CD14-positive monocyte (primary cell): ENCODE measurements around the gene PRR20A. TPM values are rescaled to one million over a fixed set of nuclear protein-coding genes. Genes with fewer than 3 reads are reported as not detected.
"Not testable (repeated sequence)": the region's sequence is repeated elsewhere in the genome, so short reads cannot be mapped to it uniquely, and the experiment has no call there.

ENCODE experiments used
- DNase-seq, 3 donors: peaks; one replicate each; pipeline ENCODE4 v3.0.0-alpha.2; 2011 to 2022
- H2AFZ ChIP-seq: 2 replicates; pipeline ENCODE4 v1.6.0; 2012; ENCODE audit warnings: mild to moderate bottlenecking, low read depth, low read length, inconsistent platforms; ENCODE audit not compliant: insufficient read depth, poor library complexity, severe bottlenecking
- H3K27ac ChIP-seq, 2 donors: 1 replicate in 1 of 2; 2 replicates in 1 of 2; pipeline ENCODE4 v1.5.1; 2012 to 2013; ENCODE audit warnings: low read length in 2 of 2, control low read depth in 1 of 2, inconsistent platforms in 1 of 2, low read depth in 1 of 2, mild to moderate bottlenecking in 1 of 2
- H3K27me3 ChIP-seq, 2 donors: one replicate each; pipeline versions ENCODE4 v1.6.0 to v1.6.1; 2011 to 2013; ENCODE audit warnings: low read length in 2 of 2; ENCODE audit not compliant: control insufficient read depth in 2 of 2, insufficient read depth in 2 of 2
- H3K36me3 ChIP-seq, 2 donors: replicated peaks in 1 of 2; 1 replicate in 1 of 2; 2 replicates in 1 of 2; pipeline versions ENCODE4 v1.5.1 to v1.6.1; 2012 to 2013; ENCODE audit warnings: low read length in 2 of 2, control low read depth in 1 of 2, inconsistent platforms in 1 of 2, mild to moderate bottlenecking in 1 of 2; ENCODE audit not compliant: insufficient read depth in 2 of 2, control insufficient read depth in 1 of 2
- H3K4me1 ChIP-seq, 2 donors: 1 replicate in 1 of 2; 2 replicates in 1 of 2; pipeline versions ENCODE4 v1.5.1 to v1.6.1; 2012 to 2013; ENCODE audit warnings: low read length in 2 of 2, control low read depth in 1 of 2, inconsistent platforms in 1 of 2, mild to moderate bottlenecking in 1 of 2, moderate library complexity in 1 of 2; ENCODE audit not compliant: insufficient read depth in 2 of 2, control insufficient read depth in 1 of 2
- H3K4me2 ChIP-seq: replicated peaks from 2 replicates; pipeline ENCODE3; 2012; ENCODE audit warnings: low read length, moderate library complexity, mild to moderate bottlenecking; ENCODE audit not compliant: poor library complexity, severe bottlenecking; ENCODE audit errors: extremely low read depth
- H3K4me3 ChIP-seq, 3 experiments: fragments of 200-600 bp in 1 of 3; sonication (generic) in 1 of 3; replicated peaks in 1 of 3; 1 replicate in 2 of 3; 2 replicates in 1 of 3; pipeline ENCODE4 v1.5.1; 2011 to 2013; ENCODE audit warnings: low read length in 3 of 3, mild to moderate bottlenecking in 3 of 3, control low read depth in 2 of 3, low read depth in 2 of 3, inconsistent platforms in 1 of 3, moderate library complexity in 1 of 3
- H3K79me2 ChIP-seq: 2 replicates; pipeline ENCODE4 v1.6.0; 2012; ENCODE audit warnings: mild to moderate bottlenecking, control low read depth, inconsistent platforms, low read length, moderate library complexity; ENCODE audit not compliant: insufficient read depth
- H3K9ac ChIP-seq: 2 replicates; pipeline ENCODE4 v1.6.0; 2017; ENCODE audit warnings: low read length, mild to moderate bottlenecking; ENCODE audit not compliant: insufficient read depth, poor library complexity, severe bottlenecking
- H3K9me3 ChIP-seq, 2 donors: replicated peaks in 1 of 2; 1 replicate in 1 of 2; 2 replicates in 1 of 2; pipeline versions ENCODE4 v1.5.1 to v1.6.1; 2012 to 2013; ENCODE audit warnings: low read length in 2 of 2, control low read depth in 1 of 2; ENCODE audit not compliant: control insufficient read depth in 1 of 2, insufficient read depth in 1 of 2
- H4K20me1 ChIP-seq: 2 replicates; pipeline ENCODE4 v1.6.0; 2012; ENCODE audit warnings: mild to moderate bottlenecking, low read length, control low read depth, moderate library complexity; ENCODE audit not compliant: insufficient read depth
- H3K27ac Mint-ChIP-seq, 7 donors: one replicate each; pipeline ENCODE4 v1.8.0; 2020; ENCODE audit warnings: mild to moderate bottlenecking in 7 of 7, mixed read lengths in 7 of 7, moderate library complexity in 6 of 7, inconsistent platforms in 2 of 7
- H3K27me3 Mint-ChIP-seq, 3 donors: one replicate each; pipeline ENCODE4 v1.8.0; 2021 to 2022; ENCODE audit warnings: low read depth in 3 of 3, mild to moderate bottlenecking in 3 of 3, mixed read lengths in 3 of 3, moderate library complexity in 3 of 3, inconsistent platforms in 1 of 3
- H3K36me3 Mint-ChIP-seq, 2 donors: one replicate each; pipeline ENCODE4 v1.8.0; 2020; ENCODE audit warnings: mixed read lengths in 2 of 2, inconsistent platforms in 1 of 2, mild to moderate bottlenecking in 1 of 2
- H3K4me1 Mint-ChIP-seq: one replicate; pipeline ENCODE4 v1.8.0; 2020; ENCODE audit warnings: mild to moderate bottlenecking, mixed read lengths
- H3K4me3 Mint-ChIP-seq, 2 donors: one replicate each; pipeline ENCODE4 v1.8.0; 2020; ENCODE audit warnings: mild to moderate bottlenecking in 2 of 2, mixed read lengths in 2 of 2, moderate library complexity in 1 of 2
- H3K9me3 Mint-ChIP-seq, 7 donors: one replicate each; pipeline ENCODE4 v1.8.0; 2020 to 2022; ENCODE audit warnings: mixed read lengths in 7 of 7, mild to moderate bottlenecking in 6 of 7, moderate library complexity in 6 of 7, inconsistent platforms in 2 of 7
- WGBS: methylation state at CpG from one replicate; pipeline ENCODE4 v1.1.5; 2013; ENCODE audit warnings: missing lambda C conversion rate; ENCODE audit not compliant: insufficient coverage; 5-methylcytosine and 5-hydroxymethylcytosine counted together
- intact Hi-C, 2 donors: fragments of 100-400 bp; cut with micrococcal nuclease; formaldehyde crosslinking; loops; one replicate each; pipeline versions ENCODE4 v1.15.0 to v1.15.1; 2023
- polyA plus RNA-seq, 3 donors: library from polyadenylated mRNA; depleted of rRNA in 1 of 3; unstranded in 2 of 3; stranded (reverse) in 1 of 3; fragments of 300-500 nt in 2 of 3; fragments of >200 nt in 1 of 3; fragmentation: Illumina TruSeq in 2 of 3; gene quantifications; 1 replicate in 2 of 3; 2 replicates in 1 of 3; pipeline ENCODE4 v1.2.3, GENCODE V29; 2012 to 2021

PRR20A gene
- polyA plus RNA-seq, 3 donors, result not detected

DNA sequence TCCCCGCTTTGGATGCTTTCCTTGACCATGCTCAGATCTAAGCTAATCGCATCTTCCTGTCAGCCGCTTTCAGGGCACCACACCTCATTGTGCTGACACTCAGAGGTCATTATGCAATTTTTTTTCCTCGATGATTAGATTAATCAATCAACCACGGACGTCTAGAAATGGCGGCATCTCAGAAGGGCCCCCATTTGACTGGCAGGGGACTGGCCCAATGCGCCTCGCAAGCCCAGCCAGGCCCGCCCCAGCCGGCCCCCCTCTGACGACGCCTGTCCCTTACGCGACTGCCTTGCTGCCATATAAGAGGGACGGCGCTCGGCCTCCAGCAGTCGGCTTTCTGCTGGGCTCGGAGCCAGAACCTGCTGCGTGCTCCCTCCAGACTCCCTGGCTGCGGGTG lies 13.0 kb downstream of the PRR20A start, which contains the start of gene PRR20C:
PRR20C (plus strand) TSS at position 301 of the 400 bp plus-strand sequence. CDS start 387 bp downstream, outside the sequence.
- H3K9me3 Mint-ChIP-seq, DNase-seq, H3K79me2 ChIP-seq, H3K27ac Mint-ChIP-seq, H3K36me3 Mint-ChIP-seq, H2AFZ ChIP-seq, H3K9me3 ChIP-seq, intact Hi-C loops, H3K4me3 ChIP-seq, H3K27me3 ChIP-seq, H3K4me1 ChIP-seq, H4K20me1 ChIP-seq, H3K36me3 ChIP-seq, H3K4me2 ChIP-seq, H3K27me3 Mint-ChIP-seq, H3K9ac ChIP-seq, H3K4me3 Mint-ChIP-seq, H3K4me1 Mint-ChIP-seq, H3K27ac ChIP-seq: not testable (repeated sequence)
- no CpG with 5 or more reads among the region's 22 CpGs for WGBS

DNA sequence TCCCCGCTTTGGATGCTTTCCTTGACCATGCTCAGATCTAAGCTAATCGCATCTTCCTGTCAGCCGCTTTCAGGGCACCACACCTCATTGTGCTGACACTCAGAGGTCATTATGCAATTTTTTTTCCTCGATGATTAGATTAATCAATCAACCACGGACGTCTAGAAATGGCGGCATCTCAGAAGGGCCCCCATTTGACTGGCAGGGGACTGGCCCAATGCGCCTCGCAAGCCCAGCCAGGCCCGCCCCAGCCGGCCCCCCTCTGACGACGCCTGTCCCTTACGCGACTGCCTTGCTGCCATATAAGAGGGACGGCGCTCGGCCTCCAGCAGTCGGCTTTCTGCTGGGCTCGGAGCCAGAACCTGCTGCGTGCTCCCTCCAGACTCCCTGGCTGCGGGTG lies 19.6 kb downstream of the PRR20A start, which contains the start of gene PRR20D:
PRR20D (plus strand) TSS at position 301 of the 400 bp plus-strand sequence. CDS start 387 bp downstream, outside the sequence.
- H3K4me2 ChIP-seq, H4K20me1 ChIP-seq, H2AFZ ChIP-seq, DNase-seq, H3K27me3 Mint-ChIP-seq, H3K27me3 ChIP-seq, H3K9me3 Mint-ChIP-seq, H3K4me3 ChIP-seq, H3K27ac Mint-ChIP-seq, intact Hi-C loops, H3K4me1 Mint-ChIP-seq, H3K9ac ChIP-seq, H3K27ac ChIP-seq, H3K79me2 ChIP-seq, H3K36me3 ChIP-seq, H3K4me3 Mint-ChIP-seq, H3K4me1 ChIP-seq, H3K9me3 ChIP-seq, H3K36me3 Mint-ChIP-seq: not testable (repeated sequence)
- WGBS, result no CpG with 5 or more reads among the region's 22 CpGs

DNA sequence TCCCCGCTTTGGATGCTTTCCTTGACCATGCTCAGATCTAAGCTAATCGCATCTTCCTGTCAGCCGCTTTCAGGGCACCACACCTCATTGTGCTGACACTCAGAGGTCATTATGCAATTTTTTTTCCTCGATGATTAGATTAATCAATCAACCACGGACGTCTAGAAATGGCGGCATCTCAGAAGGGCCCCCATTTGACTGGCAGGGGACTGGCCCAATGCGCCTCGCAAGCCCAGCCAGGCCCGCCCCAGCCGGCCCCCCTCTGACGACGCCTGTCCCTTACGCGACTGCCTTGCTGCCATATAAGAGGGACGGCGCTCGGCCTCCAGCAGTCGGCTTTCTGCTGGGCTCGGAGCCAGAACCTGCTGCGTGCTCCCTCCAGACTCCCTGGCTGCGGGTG lies 26.2 kb downstream of the PRR20A start, which contains the start of gene PRR20E:
PRR20E (plus strand) TSS at position 301 of the 400 bp plus-strand sequence. CDS start 387 bp downstream, outside the sequence.
- H3K4me1 ChIP-seq, H2AFZ ChIP-seq, H3K4me1 Mint-ChIP-seq, H3K4me2 ChIP-seq, H3K36me3 Mint-ChIP-seq, H3K4me3 Mint-ChIP-seq, H3K27ac Mint-ChIP-seq, H3K9me3 Mint-ChIP-seq, H3K9ac ChIP-seq, H4K20me1 ChIP-seq, H3K27me3 Mint-ChIP-seq, H3K4me3 ChIP-seq, H3K9me3 ChIP-seq, H3K36me3 ChIP-seq, H3K27me3 ChIP-seq, intact Hi-C loops, H3K79me2 ChIP-seq, H3K27ac ChIP-seq, DNase-seq: not testable (repeated sequence)
- WGBS, result no CpG with 5 or more reads among the region's 22 CpGs
